Right lobe of liver (tissue), 6 donors: ENCODE results near the gene PRKCB. TPM values are rescaled to one million over a fixed set of nuclear protein-coding genes. Genes with fewer than 3 reads are reported as not detected.

Experiments used
- ATAC-seq, 4 donors: fragments of 200-7000 bp; cut with Tn5 transposase; one replicate each; pipeline ENCODE4 v1.9.1; 2020; ENCODE audit warnings: mild to moderate bottlenecking in 4 of 4, moderate library complexity in 4 of 4
- DNase-seq, 3 donors: peaks; one replicate each; pipeline ENCODE4 v3.0.0-alpha.2; 2020
- H3K27ac ChIP-seq, 3 donors: fragments of 200-600 bp; one replicate each; pipeline ENCODE4 v1.8.0; 2022
- H3K27me3 ChIP-seq, 2 donors: fragments of 200-600 bp; one replicate each; pipeline ENCODE4 v1.8.0; 2022
- H3K36me3 ChIP-seq, 4 donors: fragments of 200-600 bp; sonication (generic) in 1 of 4; one replicate each; pipeline versions ENCODE4 v1.5.1 to v1.8.0; 2017 to 2022; ENCODE audit warnings: control low read depth in 1 of 4
- H3K4me1 ChIP-seq, 4 donors: fragments of 200-600 bp; sonication (generic) in 1 of 4; one replicate each; pipeline versions ENCODE4 v1.5.1 to v1.8.0; 2017 to 2022; ENCODE audit warnings: control low read depth in 1 of 4
- H3K4me3 ChIP-seq, 3 donors: fragments of 200-600 bp; one replicate each; pipeline ENCODE4 v1.8.0; 2022
- H3K9me3 ChIP-seq, 4 donors: fragments of 200-600 bp; sonication (generic) in 1 of 4; one replicate each; pipeline versions ENCODE4 v1.5.1 to v1.8.0; 2017 to 2022; ENCODE audit warnings: control low read depth in 1 of 4
- CTCF ChIP-seq, 4 donors: fragments of 200-600 bp in 3 of 4; fragments of 450-650 bp in 1 of 4; IDR thresholded peaks; one replicate each; pipeline versions ENCODE4 v1.5.1 to v1.8.0; 2016 to 2022; ENCODE audit warnings: antibody characterized with exemption in 4 of 4, mild to moderate bottlenecking in 2 of 4
- POLR2A ChIP-seq: fragments of 450-650 bp; IDR thresholded peaks from one replicate; pipeline ENCODE4 v1.6.1; 2017; ENCODE audit warnings: antibody characterized with exemption, mild to moderate bottlenecking
- WGBS: methylation state at CpG from one replicate; pipeline ENCODE4 v1.1.6; 2018; ENCODE audit warnings: low coverage, low lambda C conversion rate; ENCODE audit not compliant: insufficient coverage; ENCODE audit errors: missing lambda C conversion rate; 5-methylcytosine and 5-hydroxymethylcytosine counted together
- intact Hi-C, 2 donors: fragments of 100-400 bp; cut with DNase I; formaldehyde crosslinking; loops; one replicate each; pipeline versions ENCODE4 v1.11.2 to v1.14.1; 2022
- total RNA-seq, 6 experiments: library from RNA; depleted of rRNA in 2 of 6; stranded (reverse); fragments of >200 nt in 2 of 6; fragmentation: NEBNext Ultra II Directional in 3 of 6; extraction: Animal tissue kit (Norgen Biotek cat#: 25700) in 3 of 6; gene quantifications; one replicate each; pipeline versions ENCODE4 v1.1.0 to v1.2.4, GENCODE V29; 2016 to 2023
- donor health status: DM: no; HTN: yes; CAD: no.
- donor health status: DM: no; HTN: no; CAD: no.
- donor health status: DM: no; HTN: no; CAD: no.
- donor health status: DM: no; HTN: yes; CAD: no.
- donor health status: DM: no; HTN: yes; CAD: no.

The PRKCB gene
- total RNA-seq, 6 experiments from 2014 or later = 1.7 to 8.1 (median 3.5) TPM

- H3K4me1 ChIP-seq = no peaks in the 10 kb centered on the region
- no peaks in the 10 kb centered on the region for H3K36me3 ChIP-seq
- TF ChIP-seq POLR2A (no peak), CTCF (IDR thresholded peaks at IDR 0.05) (no peak)
- no peak overlapping the region for H3K27ac ChIP-seq
- DNase-seq = no peak
- no peak for ATAC-seq
- 49% methylated on average over 4 of the region's 4 CpGs for WGBS
- no peaks in the 10 kb centered on the region for H3K27me3 ChIP-seq
- intact Hi-C loops = no loop called here
- no peak overlapping the region for H3K4me3 ChIP-seq
- no peaks in the 10 kb centered on the region for H3K9me3 ChIP-seq
Observed at GRCh38 chr16:23981429-23982399, 145.9 kb downstream of the PRKCB start.

GRCh38 chr16:23986455-23986854, 150.7 kb downstream of the PRKCB start:
- no peak for TF ChIP-seq POLR2A
- no peak for ATAC-seq
- 46% methylated on average over 2 of the region's 2 CpGs for WGBS
- H3K4me1 ChIP-seq = no peaks in the 10 kb centered on the region
- no peak overlapping the region for H3K4me3 ChIP-seq
- no peaks in the 10 kb centered on the region for H3K27me3 ChIP-seq
- H3K27ac ChIP-seq = no peak overlapping the region
- H3K9me3 ChIP-seq = no peaks in the 10 kb centered on the region
- no peak for DNase-seq
- intact Hi-C loops = no loop called here
- no peaks in the 10 kb centered on the region for H3K36me3 ChIP-seq

- TF ChIP-seq POLR2A (no peak), CTCF (IDR thresholded peaks at IDR 0.05) (no peak)
- DNase-seq = no peak
- no peak overlapping the region for H3K27ac ChIP-seq
- no peaks in the 10 kb centered on the region for H3K9me3 ChIP-seq
- H3K4me3 ChIP-seq = no peak overlapping the region
- no peaks in the 10 kb centered on the region for H3K27me3 ChIP-seq
- no peak for ATAC-seq
- WGBS = 80% methylated on average over 2 of the region's 2 CpGs
- H3K36me3 ChIP-seq = no peaks in the 10 kb centered on the region
- H3K4me1 ChIP-seq = no peaks in the 10 kb centered on the region
- intact Hi-C loops = no loop called here
Observed at GRCh38 chr16:23987443-23987842, 151.7 kb downstream of the PRKCB start.

GRCh38 chr16:23990507-23990906, 154.7 kb downstream of the PRKCB start:
- 73% methylated on average over 3 of the region's 3 CpGs for WGBS
- H3K36me3 ChIP-seq = no peaks in the 10 kb centered on the region
- H3K9me3 ChIP-seq = no peaks in the 10 kb centered on the region
- H3K27ac ChIP-seq = no peak overlapping the region
- no peak for ATAC-seq
- no peak for TF ChIP-seq POLR2A
- TF ChIP-seq CTCF (IDR thresholded peaks at IDR 0.05) = no peak
- no peak overlapping the region for H3K4me3 ChIP-seq
- intact Hi-C loops = no loop called here
- no peak for DNase-seq
- no peaks in the 10 kb centered on the region for H3K4me1 ChIP-seq
- no peaks in the 10 kb centered on the region for H3K27me3 ChIP-seq

GRCh38 chr16:23991066-23991465, 155.3 kb downstream of the PRKCB start:
- no peak for ATAC-seq
- DNase-seq = no peak
- H3K36me3 ChIP-seq = no peaks in the 10 kb centered on the region
- H3K4me1 ChIP-seq = no peaks in the 10 kb centered on the region
- H3K27ac ChIP-seq = no peak overlapping the region
- no peaks in the 10 kb centered on the region for H3K27me3 ChIP-seq
- no peaks in the 10 kb centered on the region for H3K9me3 ChIP-seq
- no peak overlapping the region for H3K4me3 ChIP-seq
- no peak for TF ChIP-seq CTCF (IDR thresholded peaks at IDR 0.05)
- TF ChIP-seq POLR2A = no peak
- intact Hi-C loops = no loop called here
